Psoas muscle (tissue), 8 donors: Measurements from ENCODE around the gene STAT4. TPM values are rescaled to one million over a fixed set of nuclear protein-coding genes. Genes with fewer than 3 reads are reported as not detected.

Source experiments
- ATAC-seq, 4 donors: fragments of 200-7000 bp; cut with Tn5 transposase; one replicate each; pipeline ENCODE4 v1.9.1; 2020; ENCODE audit warnings: moderate library complexity in 3 of 4, mild to moderate bottlenecking in 2 of 4
- DNase-seq, 2 donors: peaks; one replicate each; pipeline ENCODE4 v3.0.0-alpha.2; 2020
- H3K27ac ChIP-seq: fragments of 200-600 bp; one replicate; pipeline ENCODE4 v1.8.0; 2022
- H3K27me3 ChIP-seq, 3 donors: fragments of 200-600 bp in 1 of 3; one replicate each; pipeline versions ENCODE4 v1.6.1 to v1.8.0; 2013 to 2022; ENCODE audit warnings: low read length in 2 of 3, mild to moderate bottlenecking in 2 of 3, moderate library complexity in 1 of 3; ENCODE audit not compliant: insufficient read depth in 3 of 3
- H3K36me3 ChIP-seq, 2 donors: fragments of 200-600 bp in 1 of 2; one replicate each; pipeline versions ENCODE4 v1.6.1 to v1.8.0; 2013 to 2022; ENCODE audit warnings: low read depth in 1 of 2, mild to moderate bottlenecking in 1 of 2, moderate library complexity in 1 of 2; ENCODE audit not compliant: insufficient read depth in 1 of 2
- H3K4me1 ChIP-seq: fragments of 200-600 bp; one replicate; pipeline ENCODE4 v1.8.0; 2022
- H3K4me3 ChIP-seq: fragments of 200-600 bp; one replicate; pipeline ENCODE4 v1.8.0; 2022; ENCODE audit warnings: mild to moderate bottlenecking
- H3K9me3 ChIP-seq: fragments of 200-600 bp; one replicate; pipeline ENCODE4 v1.8.0; 2022
- CTCF ChIP-seq: fragments of 200-600 bp; IDR thresholded peaks from one replicate; pipeline ENCODE4 v1.8.0; 2022; ENCODE audit warnings: antibody characterized with exemption
- WGBS, 3 donors: extraction: QIAGEN DNeasy Blood & Tissue Kit; methylation state at CpG; one replicate each; pipeline versions ENCODE4 v1.1.6 to v1.1.7; 2013; 5-methylcytosine and 5-hydroxymethylcytosine counted together
- intact Hi-C, 2 donors: fragments of 100-400 bp; cut with DNase I; formaldehyde crosslinking; loops; one replicate each; pipeline versions ENCODE4 v1.11.0 to v1.14.2; 2022
- polyA plus RNA-seq, 3 donors: library from polyadenylated mRNA; stranded (reverse); fragments of 200-250 nt; gene quantifications; one replicate each; pipeline ENCODE4 v1.2.3, GENCODE V29; 2013
- total RNA-seq, 4 donors: library from RNA; stranded (reverse); fragmentation: NEBNext Ultra II Directional in 2 of 4; extraction: Animal tissue kit (Norgen Biotek cat#: 25700) in 2 of 4; gene quantifications; one replicate each; pipeline versions ENCODE4 v1.2.1 to v1.2.4, GENCODE V29; 2021 to 2023
- donor health status: healthy with polysubstance abuse.
- donor health status: DM: no; HTN: no; CAD: no; lungs with moderate emphysema.
- donor health status: Bipolar disorder and iron deficiency.
- donor health status: healthy.
- donor health status: DM: yes; HTN: yes; CAD: no.
- donor health status: DM: no; HTN: no; CAD: no.
- donor health status: DM: no; HTN: no; CAD: no.
- donor health status: DM: yes; HTN: yes; CAD: no.

Gene STAT4
- total and polyA plus RNA-seq, 7 donors, result 0.19 to 0.56 (median 0.30) TPM

GRCh38 chr2:191051825-191052778, 98.7 kb downstream of the STAT4 start:
- WGBS, 3 donors, result 34 to 38% (median 36%) methylated on average over 10 of the region's 10 CpGs
- no peaks in the 10 kb centered on the region for H3K9me3 ChIP-seq
- ATAC-seq (peak in 2 of 4 donors; percentile 34 to 38), DNase-seq (no peak)
- H3K4me3 ChIP-seq, result no peak overlapping the region
- H3K27me3 ChIP-seq, result peaks cover 0 to 1% (median 0%) of the 10 kb centered on the region in 3 donors
- TF ChIP-seq CTCF, result peak; percentile 45
- H3K27ac ChIP-seq, result no peak overlapping the region
- intact Hi-C loops, result loop anchor here in 1 of 2 donors (5.0 to 10.0 kb wide), 2 partner anchors 105 to 473 kb away; no protein-coding TSS in a partner anchor
- H3K36me3 ChIP-seq, result no peaks in the 10 kb centered on the region
- no peaks in the 10 kb centered on the region for H3K4me1 ChIP-seq

- Histone ChIP-seq H3K27me3 (peaks cover 0 to 1% (median 0%) of the 10 kb centered on the region in 3 donors), H3K4me3 (no peak overlapping the region), H3K27ac (no peak overlapping the region), H3K36me3 (no peaks in the 10 kb centered on the region), H3K4me1 (no peaks in the 10 kb centered on the region), H3K9me3 (no peaks in the 10 kb centered on the region)
- DNase-seq, result no peak
- WGBS, 3 donors, result 66 to 70% (median 69%) methylated on average over 3 of the region's 3 CpGs
- ATAC-seq, result no peak
- intact Hi-C loops, result loop anchor here in 1 of 2 donors (5.0 to 10.0 kb wide), 2 partner anchors 106 to 474 kb away; no protein-coding TSS in a partner anchor
- no peak for TF ChIP-seq CTCF
Observed at GRCh38 chr2:191051177-191051576, 99.6 kb downstream of the STAT4 start.

GRCh38 chr2:191050640-191050987, 100.2 kb downstream of the STAT4 start:
- no peaks in the 10 kb centered on the region for H3K4me1 ChIP-seq
- no peak overlapping the region for H3K4me3 ChIP-seq
- H3K36me3 ChIP-seq, result no peaks in the 10 kb centered on the region
- no peaks in the 10 kb centered on the region for H3K9me3 ChIP-seq
- no peak overlapping the region for H3K27ac ChIP-seq
- intact Hi-C loops, result loop anchor here in 1 of 2 donors (5.0 to 10.0 kb wide), 2 partner anchors 107 to 474 kb away; no protein-coding TSS in a partner anchor
- H3K27me3 ChIP-seq, result peaks cover 0 to 1% (median 0%) of the 10 kb centered on the region in 3 donors
- no peak for TF ChIP-seq CTCF
- DNase-seq (no peak), ATAC-seq (peak in 2 of 4 donors; percentile 43 to 60)
- whole genome bisulfite sequencing, 3 donors, result 14 to 29% (median 26%) methylated on average over 1 of the region's 1 CpG

GRCh38 chr2:191049728-191050639, 100.8 kb downstream of the STAT4 start:
- peaks cover 0 to 1% (median 0%) of the 10 kb centered on the region in 3 donors for H3K27me3 ChIP-seq
- WGBS, 3 donors, result 36 to 54% (median 42%) methylated on average over 4 of the region's 4 CpGs
- TF ChIP-seq CTCF, result no peak
- DNase-seq (no peak), ATAC-seq (peak in 3 of 4 donors; percentile 54 to 77 (median 61))
- H3K4me1 ChIP-seq, result no peaks in the 10 kb centered on the region
- intact Hi-C loops, result loop anchor here in 1 of 2 donors (5.0 to 10.0 kb wide), 2 partner anchors 107 to 475 kb away; no protein-coding TSS in a partner anchor
- no peak overlapping the region for H3K27ac ChIP-seq
- no peaks in the 10 kb centered on the region for H3K9me3 ChIP-seq
- H3K36me3 ChIP-seq, result no peaks in the 10 kb centered on the region
- no peak overlapping the region for H3K4me3 ChIP-seq
